ENCODE measurements around the gene FAM111B.
"Not testable (repeated sequence)": the region's sequence is repeated elsewhere in the genome, so short reads cannot be mapped to it uniquely, and the experiment has no call there.

DNA sequence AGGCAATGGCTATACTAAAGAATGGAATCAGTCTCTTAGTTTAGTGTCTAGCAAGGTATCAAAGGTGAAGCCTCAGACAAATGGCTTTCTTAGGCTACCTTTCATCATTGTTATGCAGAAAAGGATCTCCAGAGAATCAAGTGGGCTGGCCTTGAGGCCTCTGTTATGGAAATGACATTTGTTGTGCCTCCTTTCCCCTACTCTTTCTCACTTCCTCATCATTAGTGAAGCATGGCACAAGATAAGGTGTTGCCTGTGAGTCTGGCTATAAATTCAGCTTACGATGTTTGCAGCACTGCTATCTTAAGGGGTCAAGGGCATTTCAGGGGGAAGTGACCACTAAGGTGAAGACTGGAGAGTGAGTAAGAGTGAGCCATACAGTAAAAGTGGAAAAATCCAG, 11.8 kb upstream of the FAM111B start:
- not testable (repeated sequence) for TF ChIP-seq CTCF (optimal IDR thresholded peaks at IDR 0.05 in 1 of 3, IDR thresholded peaks at IDR 0.05 in 1 of 3, conservative IDR thresholded peaks at IDR 0.05 in 1 of 3; ENCODE audit: extremely low read depth in 1 of 3, insufficient read depth in 2 of 3, low read length in 3 of 3); EZH2 (IDR thresholded peaks at IDR 0.05; ENCODE audit: low read length)
